Measurements from ENCODE around the gene TLE1. TPM values are rescaled to one million over a fixed set of nuclear protein-coding genes. Genes with fewer than 3 reads are reported as not detected.
"Not testable (repeated sequence)": the region's sequence is repeated elsewhere in the genome, so short reads cannot be mapped to it uniquely, and the experiment has no call there.

TLE1 gene
- total and polyA plus RNA-seq, 5 donors from 2014 or later = 0.03 to 5.5 (median 0.43) TPM; not detected in 1

DNA sequence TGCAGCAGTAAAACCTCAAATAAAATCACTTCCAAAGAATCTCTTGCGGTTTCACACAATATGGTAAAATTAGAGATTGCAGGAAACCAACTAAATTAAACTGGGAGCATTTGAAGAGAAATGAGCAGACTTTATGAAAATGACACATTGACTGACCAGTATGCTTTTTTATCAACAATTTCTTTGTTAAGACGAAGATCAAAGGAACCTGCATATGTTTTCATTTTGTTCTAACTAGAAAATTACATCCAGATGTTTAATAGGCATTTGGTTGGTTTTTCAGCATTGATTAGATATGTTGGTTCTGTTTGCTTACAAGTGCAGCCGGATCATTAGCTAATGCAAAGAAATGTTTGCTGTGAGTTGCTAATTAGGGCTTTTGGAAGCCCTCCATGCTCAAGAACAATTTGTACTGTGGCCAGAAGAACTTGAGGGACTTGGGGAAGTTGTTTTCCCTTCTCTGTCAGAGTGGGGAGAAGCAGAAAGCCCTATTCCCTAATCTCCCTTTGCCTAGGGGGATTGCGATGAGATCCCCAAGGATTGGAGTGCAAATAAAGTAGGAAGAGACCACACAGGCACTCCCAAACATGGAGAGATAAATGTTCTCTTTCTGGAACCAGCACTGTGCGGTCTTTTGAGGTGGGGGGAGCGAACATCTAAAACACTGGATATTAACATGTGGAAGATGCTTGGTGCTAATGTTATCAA is 4.5 kb upstream of the TLE1 start:
- Histone ChIP-seq H3K36me3 (ENCODE audit: control insufficient read depth, insufficient read depth, low read length) (no peaks in the 10 kb centered on the region), H3K4me3 (ENCODE audit: low read depth, low read length) (no peak overlapping the region), H3K27me3 (ENCODE audit: control insufficient read depth, insufficient read depth, low read length) (no peaks in the 10 kb centered on the region), H3K9me3 (ENCODE audit: control insufficient read depth in 2 of 2, low read length in 2 of 2) (no peaks in the 10 kb centered on the region), H3K27ac (ENCODE audit: insufficient read depth, low read length, poor library complexity, severe bottlenecking) (no peak overlapping the region), H3K4me1 (ENCODE audit: control insufficient read depth, insufficient read depth, low read length, poor library complexity, severe bottlenecking) (peaks cover 3% of the 10 kb centered on the region)
- no peak overlapping the region for H3K27ac Mint-ChIP-seq
- peaks cover 22% of the 10 kb centered on the region for H3K27me3 Mint-ChIP-seq
- peaks cover 0 to 10% (median 0%) of the 10 kb centered on the region in 4 donors for H3K4me1 Mint-ChIP-seq
- no peaks in the 10 kb centered on the region for H3K36me3 Mint-ChIP-seq
- ATAC-seq (ENCODE audit: low read depth in 2 of 2) (no peak), DNase-seq (no peak)
- H3K4me3 Mint-ChIP-seq = no peak overlapping the region
- peaks cover 0 to 4% (median 0%) of the 10 kb centered on the region in 7 donors for H3K9me3 Mint-ChIP-seq

DNA sequence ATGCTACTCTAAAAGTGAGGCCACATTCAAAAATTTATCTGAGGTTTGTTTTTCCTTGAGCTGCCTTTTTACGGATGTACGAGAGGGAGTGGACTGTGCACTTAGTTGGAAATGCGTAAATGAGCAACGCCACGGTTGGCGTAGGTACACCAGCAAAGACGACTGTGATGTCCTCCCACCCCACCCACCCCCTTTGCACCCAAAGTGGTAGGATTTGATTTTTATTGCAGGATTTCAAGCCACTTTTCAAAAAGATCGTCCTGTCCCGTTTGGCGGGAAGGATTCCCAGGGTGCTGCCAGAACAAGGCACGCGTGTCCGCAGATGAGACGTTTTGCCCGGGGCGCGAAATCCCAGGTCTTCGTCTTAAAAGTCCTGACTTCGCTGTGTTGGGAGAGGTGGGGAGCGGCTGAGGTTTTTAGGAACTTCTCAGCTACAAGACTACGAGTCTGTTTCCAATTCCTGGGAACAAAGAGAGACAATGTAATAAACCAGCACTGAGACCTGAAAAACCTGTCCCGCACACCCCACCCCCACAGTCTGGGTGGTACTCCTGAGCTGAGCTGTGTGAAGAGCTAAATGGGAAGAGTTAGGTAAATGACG is 1.0 kb upstream of the TLE1 start:
- H3K27ac Mint-ChIP-seq = peak overlapping the region in 1 of 3 donors; percentile 71
- H3K4me1 Mint-ChIP-seq = peaks cover 0 to 13% (median 4%) of the 10 kb centered on the region in 4 donors
- Histone ChIP-seq H3K4me3 (ENCODE audit: low read depth, low read length) (peak overlapping the region; percentile 37), H3K4me1 (ENCODE audit: control insufficient read depth, insufficient read depth, low read length, poor library complexity, severe bottlenecking) (peaks cover 6% of the 10 kb centered on the region), H3K27ac (ENCODE audit: insufficient read depth, low read length, poor library complexity, severe bottlenecking) (no peak overlapping the region), H3K27me3 (ENCODE audit: control insufficient read depth, insufficient read depth, low read length) (peaks cover 9% of the 10 kb centered on the region), H3K36me3 (ENCODE audit: control insufficient read depth, insufficient read depth, low read length) (no peaks in the 10 kb centered on the region), H3K9me3 (ENCODE audit: control insufficient read depth in 2 of 2, low read length in 2 of 2) (no peaks in the 10 kb centered on the region)
- peaks cover 22% of the 10 kb centered on the region for H3K27me3 Mint-ChIP-seq
- no peaks in the 10 kb centered on the region for H3K36me3 Mint-ChIP-seq
- ATAC-seq (ENCODE audit: low read depth in 2 of 2) (no peak), DNase-seq (peak in 1 of 3 donors; percentile 2)
- peaks cover 0 to 4% (median 0%) of the 10 kb centered on the region in 7 donors for H3K9me3 Mint-ChIP-seq
- peak overlapping the region; percentile 38 to 91 (median 88) for H3K4me3 Mint-ChIP-seq

DNA sequence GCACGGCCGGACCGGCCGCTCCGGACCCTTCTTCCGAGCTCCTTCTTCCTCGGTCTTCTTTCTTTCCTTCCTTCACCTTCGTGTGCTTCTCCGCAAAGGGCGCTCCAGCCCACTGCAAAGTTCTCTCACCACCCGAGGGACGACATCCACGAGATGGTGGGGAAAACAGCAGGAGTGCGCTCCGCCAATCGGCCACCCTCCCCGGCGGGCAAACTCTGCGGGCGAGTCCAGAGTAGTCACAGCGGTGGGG is 329 bp downstream of the TLE1 start:
- H3K9me3 ChIP-seq (ENCODE audit: control insufficient read depth in 2 of 2, low read length in 2 of 2); DNase-seq; ATAC-seq (ENCODE audit: low read depth in 2 of 2); H3K27me3 ChIP-seq (ENCODE audit: control insufficient read depth, insufficient read depth, low read length); H3K36me3 ChIP-seq (ENCODE audit: control insufficient read depth, insufficient read depth, low read length); H3K4me1 ChIP-seq (ENCODE audit: control insufficient read depth, insufficient read depth, low read length, poor library complexity, severe bottlenecking); H3K36me3 Mint-ChIP-seq; H3K9me3 Mint-ChIP-seq; H3K27ac ChIP-seq (ENCODE audit: insufficient read depth, low read length, poor library complexity, severe bottlenecking); H3K4me3 ChIP-seq (ENCODE audit: low read depth, low read length); H3K27ac Mint-ChIP-seq: not testable (repeated sequence)
- H3K4me1 Mint-ChIP-seq = peaks cover 0 to 13% (median 4%) of the 10 kb centered on the region in 4 donors
- peaks cover 18% of the 10 kb centered on the region for H3K27me3 Mint-ChIP-seq
- H3K4me3 Mint-ChIP-seq = peak overlapping the region in 3 of 4 donors; percentile 63 to 91 (median 64)

DNA sequence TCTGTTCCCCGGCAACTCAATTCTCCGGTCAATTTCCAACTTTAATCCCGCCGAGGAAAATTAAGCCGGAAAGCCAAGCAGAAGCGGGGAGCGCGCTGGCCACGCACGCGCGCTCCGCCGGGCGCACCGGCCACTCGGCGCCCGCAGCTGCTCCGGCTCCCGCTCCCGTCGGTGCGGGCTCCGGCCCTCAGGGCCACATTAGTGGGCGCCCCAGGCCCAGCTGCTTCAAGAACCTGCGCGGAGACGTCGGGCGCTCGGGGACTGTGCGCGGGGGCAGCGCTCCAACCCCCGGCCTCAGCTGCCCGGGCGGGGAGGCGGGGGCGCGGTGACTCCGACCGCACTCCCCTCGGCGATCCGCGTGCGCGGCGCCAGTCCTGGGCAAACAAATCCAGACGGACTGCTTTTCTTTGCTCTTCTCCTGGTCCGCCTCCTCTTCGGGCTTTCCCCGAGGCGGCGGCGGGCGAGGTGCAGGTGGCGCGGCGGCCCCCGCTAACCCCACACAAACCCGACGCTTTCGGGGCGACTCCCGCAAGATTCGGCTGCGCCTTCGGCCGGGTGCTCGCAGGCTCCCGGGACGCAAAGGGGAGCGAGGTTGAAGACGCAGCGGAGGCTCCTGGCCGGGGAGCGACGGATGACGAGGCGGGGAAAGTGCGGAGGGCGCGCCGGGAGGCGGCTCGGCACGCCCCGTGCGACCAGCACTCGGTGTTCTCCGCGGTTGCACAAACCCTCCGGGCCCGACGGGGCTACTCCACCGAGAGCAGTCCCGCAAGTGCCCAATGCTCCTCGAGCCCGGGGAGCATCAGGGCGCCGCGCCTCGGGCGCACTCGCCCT is 870 bp downstream of the TLE1 start:
- Mint-ChIP-seq H3K27me3 (peaks cover 18% of the 10 kb centered on the region), H3K4me1 (peaks cover 0 to 13% (median 4%) of the 10 kb centered on the region in 4 donors), H3K4me3 (peak overlapping the region in 1 of 4 donors; percentile 91)
- H3K4me3 ChIP-seq (ENCODE audit: low read depth, low read length); H3K9me3 Mint-ChIP-seq; H3K4me1 ChIP-seq (ENCODE audit: control insufficient read depth, insufficient read depth, low read length, poor library complexity, severe bottlenecking); H3K9me3 ChIP-seq (ENCODE audit: control insufficient read depth in 2 of 2, low read length in 2 of 2); H3K27me3 ChIP-seq (ENCODE audit: control insufficient read depth, insufficient read depth, low read length); H3K36me3 ChIP-seq (ENCODE audit: control insufficient read depth, insufficient read depth, low read length); H3K27ac ChIP-seq (ENCODE audit: insufficient read depth, low read length, poor library complexity, severe bottlenecking); H3K36me3 Mint-ChIP-seq; H3K27ac Mint-ChIP-seq: not testable (repeated sequence)
- peak in 1 of 3 donors; percentile 7 for DNase-seq
- ATAC-seq (ENCODE audit: low read depth in 2 of 2) = peak in 1 of 2 donors; percentile 25

DNA sequence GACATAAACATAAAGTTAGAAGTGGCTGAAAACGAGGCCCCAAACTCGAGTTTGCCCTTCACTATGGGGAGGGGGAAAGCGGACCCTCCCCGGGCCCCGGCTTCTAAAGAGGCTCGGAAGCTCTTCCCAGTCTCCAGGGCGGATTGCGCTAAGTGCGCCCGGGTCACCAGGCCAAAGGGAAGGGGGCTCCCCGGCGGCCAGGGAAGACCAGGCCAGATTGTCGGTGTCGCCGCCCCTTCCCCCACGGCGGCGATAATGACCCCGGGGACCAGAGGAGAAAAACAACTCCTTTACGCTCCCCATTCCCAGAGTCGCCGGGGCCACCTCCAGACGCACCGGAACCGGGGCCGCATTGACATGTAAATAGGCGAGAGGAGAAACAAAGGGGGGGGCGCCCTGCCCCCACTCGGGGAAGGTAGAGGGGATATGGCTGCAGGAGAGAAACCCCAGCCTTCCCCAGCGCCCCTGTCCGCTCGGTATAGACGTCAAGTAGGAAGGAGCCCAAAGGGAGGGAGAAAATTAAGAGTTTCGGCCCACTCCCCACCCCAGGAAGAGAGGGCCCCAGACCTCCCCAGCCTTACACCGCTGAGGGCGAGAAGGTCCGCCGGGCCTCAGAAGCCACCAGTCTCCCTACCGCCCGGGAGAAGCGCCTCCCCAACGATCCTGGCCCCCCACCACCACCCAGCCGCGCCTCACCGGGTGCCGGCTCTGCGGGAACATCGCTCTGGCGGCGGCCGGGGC is 1.7 kb downstream of the TLE1 start:
- no peak overlapping the region for H3K27ac Mint-ChIP-seq
- no peak overlapping the region for H3K27ac ChIP-seq (ENCODE audit: insufficient read depth, low read length, poor library complexity, severe bottlenecking)
- peaks cover 6% of the 10 kb centered on the region for H3K4me1 ChIP-seq (ENCODE audit: control insufficient read depth, insufficient read depth, low read length, poor library complexity, severe bottlenecking)
- no peaks in the 10 kb centered on the region for H3K9me3 ChIP-seq (ENCODE audit: control insufficient read depth in 2 of 2, low read length in 2 of 2)
- H3K9me3 Mint-ChIP-seq = peaks cover 0 to 4% (median 0%) of the 10 kb centered on the region in 7 donors
- ATAC-seq (ENCODE audit: low read depth in 2 of 2) (no peak), DNase-seq (no peak)
- H3K4me1 Mint-ChIP-seq = peaks cover 0 to 13% (median 4%) of the 10 kb centered on the region in 4 donors
- no peak overlapping the region for H3K4me3 ChIP-seq (ENCODE audit: low read depth, low read length)
- H3K4me3 Mint-ChIP-seq = peak overlapping the region in 3 of 4 donors; percentile 64 to 73 (median 69)
- peaks cover 9% of the 10 kb centered on the region for H3K27me3 ChIP-seq (ENCODE audit: control insufficient read depth, insufficient read depth, low read length)
- peaks cover 18% of the 10 kb centered on the region for H3K27me3 Mint-ChIP-seq
- H3K36me3 Mint-ChIP-seq = no peaks in the 10 kb centered on the region
- H3K36me3 ChIP-seq (ENCODE audit: control insufficient read depth, insufficient read depth, low read length) = no peaks in the 10 kb centered on the region

DNA sequence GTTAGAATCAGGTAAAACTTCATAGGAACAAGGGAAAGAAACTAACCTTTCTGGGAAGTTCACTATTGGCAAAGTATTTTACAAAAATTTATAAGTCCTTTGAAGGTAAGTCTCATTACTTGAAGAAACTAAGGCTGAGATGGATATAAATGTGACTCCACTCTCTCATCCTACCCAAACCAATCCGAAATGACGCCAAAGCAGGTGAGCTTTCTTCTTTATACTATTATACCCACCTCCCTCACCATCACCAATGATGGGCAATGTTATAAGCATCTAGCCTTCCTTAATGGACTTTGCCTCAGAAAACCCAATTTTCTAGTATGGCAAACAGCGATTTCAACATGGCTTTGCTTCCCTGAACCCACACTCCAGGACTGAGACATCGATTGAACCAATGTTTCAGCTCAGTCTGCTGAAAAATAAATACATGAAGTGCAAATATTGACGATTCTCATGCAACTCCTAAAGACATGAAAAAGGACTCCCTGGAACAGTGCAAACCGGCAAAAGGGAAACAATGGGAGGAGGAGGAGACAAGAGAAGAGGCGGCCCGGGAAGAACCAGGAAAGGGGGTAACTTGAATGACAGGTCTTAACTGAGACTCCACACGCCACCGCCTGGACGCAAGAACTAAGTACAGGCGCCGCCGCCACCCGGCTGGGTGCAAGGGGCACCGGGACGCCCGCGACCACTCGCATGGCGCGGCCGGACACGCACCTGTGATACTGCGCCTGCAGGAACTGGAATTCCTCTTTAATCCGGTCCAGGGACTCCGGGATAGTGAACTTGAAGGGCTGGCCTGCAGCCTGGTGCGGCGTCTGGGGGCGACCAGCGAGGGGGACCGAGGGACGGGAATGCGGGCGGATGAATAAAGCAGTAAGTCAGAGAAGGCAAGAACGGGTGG is 2.5 kb downstream of the TLE1 start:
- Histone ChIP-seq H3K36me3 (ENCODE audit: control insufficient read depth, insufficient read depth, low read length) (no peaks in the 10 kb centered on the region), H3K27ac (ENCODE audit: insufficient read depth, low read length, poor library complexity, severe bottlenecking) (no peak overlapping the region), H3K9me3 (ENCODE audit: control insufficient read depth in 2 of 2, low read length in 2 of 2) (no peaks in the 10 kb centered on the region), H3K27me3 (ENCODE audit: control insufficient read depth, insufficient read depth, low read length) (peaks cover 9% of the 10 kb centered on the region), H3K4me3 (ENCODE audit: low read depth, low read length) (no peak overlapping the region), H3K4me1 (ENCODE audit: control insufficient read depth, insufficient read depth, low read length, poor library complexity, severe bottlenecking) (peaks cover 6% of the 10 kb centered on the region)
- DNase-seq (peak in 1 of 3 donors; percentile 11), ATAC-seq (ENCODE audit: low read depth in 2 of 2) (no peak)
- Mint-ChIP-seq H3K4me3 (peak overlapping the region in 3 of 4 donors; percentile 64 to 73 (median 68)), H3K27me3 (peaks cover 18% of the 10 kb centered on the region), H3K27ac (no peak overlapping the region), H3K36me3 (no peaks in the 10 kb centered on the region), H3K4me1 (peaks cover 0 to 13% (median 4%) of the 10 kb centered on the region in 4 donors), H3K9me3 (peaks cover 0 to 4% (median 0%) of the 10 kb centered on the region in 7 donors)
